Retinal pigment epithelial cell (primary cell): ENCODE results near the gene CRYGA.

ENCODE experiments used
- DNase-seq: peaks from one replicate; pipeline ENCODE4 v3.0.0-alpha.2; 2010; ENCODE audit warnings: low read depth
- H3K4me3 ChIP-seq: 2 replicates; pipeline ENCODE4 v1.5.1; 2011; ENCODE audit warnings: mild to moderate bottlenecking, low read length, control low read depth, moderate library complexity
- CTCF ChIP-seq: conservative IDR thresholded peaks from 2 replicates; pipeline ENCODE4 v1.5.1; 2011; ENCODE audit warnings: low read depth, low read length, control low read depth, inconsistent platforms

CRYGA gene

DNA sequence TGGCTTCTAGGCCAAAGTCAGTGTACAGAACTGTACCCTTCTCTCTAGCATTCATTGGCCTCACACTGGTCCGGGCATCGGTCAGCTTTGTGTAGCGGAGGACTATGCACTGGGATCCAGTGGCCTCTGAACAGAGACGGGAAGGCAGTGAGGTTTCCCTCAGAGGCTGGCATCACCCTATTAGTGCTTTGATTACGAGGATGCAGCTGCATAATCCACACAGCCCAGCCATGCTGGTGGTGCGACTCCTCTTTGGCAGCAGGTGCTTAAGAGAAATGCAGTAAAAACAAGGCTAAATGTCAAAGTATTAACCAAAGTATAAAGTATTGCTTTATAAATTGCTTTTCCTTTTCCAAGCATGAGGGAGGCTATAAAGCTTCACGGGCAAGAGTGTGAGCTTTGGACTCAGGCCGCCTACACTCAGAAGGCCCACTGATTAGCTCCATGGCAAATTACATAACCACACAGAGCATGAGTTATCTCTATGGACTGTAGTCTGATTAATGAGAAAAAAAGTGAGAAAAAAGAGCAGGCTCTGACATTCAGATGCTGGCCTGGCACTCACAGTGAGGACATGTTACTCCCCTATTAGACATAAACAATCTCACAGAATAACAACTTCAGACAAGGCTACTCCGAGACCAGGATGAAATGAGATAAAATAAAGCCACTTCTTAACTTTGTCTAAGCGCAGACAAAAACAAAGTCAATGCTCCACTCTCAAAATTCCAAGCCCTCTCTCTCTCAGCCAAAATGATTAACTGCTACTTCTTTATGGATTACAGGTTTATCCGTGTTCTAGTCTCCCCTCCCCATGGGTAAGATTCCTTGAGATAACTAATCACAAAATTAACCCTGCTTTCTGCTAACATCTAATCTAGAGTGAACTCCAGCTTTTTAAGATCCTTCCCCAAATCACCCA is 27.3 kb downstream of the CRYGA start:
- no peak overlapping the region for H3K4me3 ChIP-seq
- no peak for DNase-seq
- TF ChIP-seq CTCF: no peak

- no peak overlapping the region for H3K4me3 ChIP-seq
- no peak for TF ChIP-seq CTCF
- peak; percentile 54 for DNase-seq
These were observed 28.3 kb downstream of the CRYGA start for GRCh38 chr2:208134928-208135586.

DNA sequence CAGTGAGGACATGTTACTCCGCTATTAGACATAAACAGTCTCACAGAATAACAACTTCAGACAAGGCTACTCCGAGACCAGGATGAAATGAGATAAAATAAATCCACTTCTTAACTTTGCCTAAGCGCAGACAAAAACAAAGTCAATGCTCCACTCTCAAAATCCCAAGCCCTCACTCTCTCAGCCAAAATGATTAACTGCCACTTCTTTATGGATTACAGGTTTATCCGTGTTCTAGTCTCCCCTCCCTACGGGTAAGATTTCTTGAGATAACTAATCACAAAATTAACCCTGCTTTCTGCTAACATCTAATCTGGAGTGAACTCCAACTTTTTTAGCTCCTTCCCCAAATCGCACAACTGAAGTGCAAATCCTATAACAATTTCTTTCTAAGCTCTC is 32.7 kb downstream of the CRYGA start:
- TF ChIP-seq CTCF: no peak
- no peak overlapping the region for H3K4me3 ChIP-seq
- DNase-seq: no peak

GRCh38 chr2:208129744-208130711 is 33.4 kb downstream of the CRYGA start, which contains the start of gene CRYGC:
CRYGC (minus strand) TSS chr2:208129828; CDS start chr2:208129792, 36 bp downstream.
- H3K4me3 ChIP-seq: no peak within 1 kb of the TSS
- no peak for TF ChIP-seq CTCF
- DNase-seq: peak; percentile 47

GRCh38 chr2:208128136-208128535 is 35.3 kb downstream of the CRYGA start:
- no peak for TF ChIP-seq CTCF
- no peak overlapping the region for H3K4me3 ChIP-seq
- no peak for DNase-seq

- DNase-seq: no peak
- H3K4me3 ChIP-seq: no peak overlapping the region
- no peak for TF ChIP-seq CTCF
These were observed 36.3 kb downstream of the CRYGA start for GRCh38 chr2:208127090-208127489.
